Adrenal gland (tissue), 5 donors: ENCODE measurements around the gene ITIH3.

Experiments
- CTCF ChIP-seq, 6 experiments: fragments of 450-650 bp in 4 of 6; fragments of 200-600 bp in 2 of 6; sonication (generic) in 1 of 6; IDR thresholded peaks; 1 replicate in 5 of 6; 2 replicates in 1 of 6; pipeline versions ENCODE4 v1.5.1 to v1.8.0; 2016 to 2021; ENCODE audit warnings: antibody characterized with exemption in 6 of 6, mild to moderate bottlenecking in 2 of 6, moderate library complexity in 1 of 6
- POLR2A ChIP-seq, 2 donors: fragments of 450-650 bp; IDR thresholded peaks; one replicate each; pipeline ENCODE4 v1.6.1; 2017; ENCODE audit warnings: antibody characterized with exemption in 2 of 2, mild to moderate bottlenecking in 2 of 2, moderate library complexity in 1 of 2
- donor health status: DM: no; HTN: no; CAD: no.

- no peak for TF ChIP-seq CTCF (IDR thresholded peaks at IDR 0.05)
- no peak for TF ChIP-seq POLR2A (IDR thresholded peaks at IDR 0.05)
Observed at GRCh38 chr3:52857864-52858263, 63.3 kb downstream of the ITIH3 start.
